ENCODE results near the gene GAB1. TPM values are rescaled to one million over a fixed set of nuclear protein-coding genes. Genes with fewer than 3 reads are reported as not detected.

GAB1 gene
- total RNA-seq, 1 experiment from 2014 or later = 3.8 TPM

GRCh38 chr4:143367863-143368262 lies 31.2 kb downstream of the GAB1 start:
- no peak overlapping the region for H3K4me2 ChIP-seq (ENCODE audit: low read length)
- no TSS peak for BruUV-seq (replicated peaks)
- H3K9me3 ChIP-seq (ENCODE audit: control insufficient read depth in 1 of 2, insufficient read depth in 1 of 2, low read depth in 1 of 2, low read length in 2 of 2) = no peaks in the 10 kb centered on the region
- intact Hi-C loops (cut with micrococcal nuclease) = no loop called here
- no peak overlapping the region for H3K9ac ChIP-seq (ENCODE audit: low read length)
- H3K4me3 ChIP-seq (replicated peaks in 1 of 2; ENCODE audit: low read depth in 1 of 2, low read length in 2 of 2) = no peak overlapping the region
- H3K27me3 ChIP-seq (ENCODE audit: insufficient read depth, low read length) = no peaks in the 10 kb centered on the region
- H4K20me1 ChIP-seq (ENCODE audit: insufficient read depth) = no peaks in the 10 kb centered on the region
- ChIA-PET POLR2A (no interaction called here), RAD21 (ENCODE audit: low non-redundant PET in 1 of 2, low total read pairs in 2 of 2, uncharacterized antibody in 2 of 2, unreplicated experiment in 2 of 2) (no interaction called here), CTCF (no interaction called here)
- H3K79me2 ChIP-seq (ENCODE audit: insufficient read depth, low read length) = no peaks in the 10 kb centered on the region
- H3K4me1 ChIP-seq (ENCODE audit: control insufficient read depth in 1 of 2, insufficient read depth in 2 of 2, low read length in 2 of 2) = no peaks in the 10 kb centered on the region
- DNase-seq (ENCODE audit: low read depth, low spot score) (no peak), ATAC-seq (no peak)
- H3K9me2 ChIP-seq (ENCODE audit: insufficient read depth) = no peaks in the 10 kb centered on the region
- H2AFZ ChIP-seq (ENCODE audit: low read depth, low read length, poor library complexity, severe bottlenecking) = no peak overlapping the region
- H3K27ac ChIP-seq (ENCODE audit: low read depth, low read length) = no peak overlapping the region
- no peaks in the 10 kb centered on the region for H3K36me3 ChIP-seq (ENCODE audit: control insufficient read depth in 1 of 2, insufficient read depth in 2 of 2, low read length in 2 of 2)
- TF ChIP-seq ZNF274 (IDR thresholded peaks at IDR 0.05; ENCODE audit: low read depth, low read length) = no peak
- no peak for TF ChIP-seq JUND (IDR thresholded peaks at IDR 0.05)
- TF ChIP-seq POLR2A (IDR thresholded peaks at IDR 0.05; ENCODE audit: borderline replicate concordance, extremely low read depth, insufficient read depth, insufficient read length) = no peak
- no peak for TF ChIP-seq CBX3 (IDR thresholded peaks at IDR 0.05; ENCODE audit: low read depth)
- no peak for TF ChIP-seq ELF1 (IDR thresholded peaks at IDR 0.05; ENCODE audit: borderline replicate concordance, low read depth)
- TF ChIP-seq ATF3 (IDR thresholded peaks at IDR 0.05) = no peak
- TF ChIP-seq ZFX (IDR thresholded peaks at IDR 0.05) = no peak
- no peak for TF ChIP-seq SIN3A (IDR thresholded peaks at IDR 0.05; ENCODE audit: low read depth)
- TF ChIP-seq EZH2phosphoT487 (IDR thresholded peaks at IDR 0.05; ENCODE audit: borderline replicate concordance) = no peak

- ATAC-seq = no peak
- Histone ChIP-seq H3K4me3 (replicated peaks in 1 of 2; ENCODE audit: low read depth in 1 of 2, low read length in 2 of 2) (no peak overlapping the region), H2AFZ (ENCODE audit: low read depth, low read length, poor library complexity, severe bottlenecking) (no peak overlapping the region), H3K27me3 (ENCODE audit: insufficient read depth, low read length) (no peaks in the 10 kb centered on the region), H3K9me2 (ENCODE audit: insufficient read depth) (no peaks in the 10 kb centered on the region), H3K27ac (ENCODE audit: low read depth, low read length) (no peak overlapping the region), H3K4me1 (ENCODE audit: control insufficient read depth in 1 of 2, insufficient read depth in 2 of 2, low read length in 2 of 2) (no peaks in the 10 kb centered on the region), H3K9me3 (ENCODE audit: control insufficient read depth in 1 of 2, insufficient read depth in 1 of 2, low read depth in 1 of 2, low read length in 2 of 2) (no peaks in the 10 kb centered on the region), H4K20me1 (ENCODE audit: insufficient read depth) (no peaks in the 10 kb centered on the region), H3K36me3 (ENCODE audit: control insufficient read depth in 1 of 2, insufficient read depth in 2 of 2, low read length in 2 of 2) (no peaks in the 10 kb centered on the region), H3K9ac (ENCODE audit: low read length) (no peak overlapping the region), H3K4me2 (ENCODE audit: low read length) (no peak overlapping the region), H3K79me2 (ENCODE audit: insufficient read depth, low read length) (no peaks in the 10 kb centered on the region)
- ChIA-PET CTCF (no interaction called here), POLR2A (no interaction called here), RAD21 (ENCODE audit: low non-redundant PET in 1 of 2, low total read pairs in 2 of 2, uncharacterized antibody in 2 of 2, unreplicated experiment in 2 of 2) (no interaction called here)
- no TSS peak for BruUV-seq (replicated peaks)
- no peak for DNase-seq (ENCODE audit: low read depth, low spot score)
- intact Hi-C loops (cut with micrococcal nuclease) = no loop called here
- TF ChIP-seq JUND (IDR thresholded peaks at IDR 0.05) (no peak), ELF1 (IDR thresholded peaks at IDR 0.05; ENCODE audit: borderline replicate concordance, low read depth) (no peak), ZNF274 (IDR thresholded peaks at IDR 0.05; ENCODE audit: low read depth, low read length) (no peak), CBX3 (IDR thresholded peaks at IDR 0.05; ENCODE audit: low read depth) (no peak), RAD21 (IDR thresholded peaks at IDR 0.05; ENCODE audit: low read depth) (no peak), REST (IDR thresholded peaks at IDR 0.05; ENCODE audit: low read depth) (no peak), CTCF (IDR thresholded peaks at IDR 0.05 in 2 of 3, conservative IDR thresholded peaks at IDR 0.05 in 1 of 3; ENCODE audit: borderline replicate concordance in 1 of 3, insufficient read depth in 1 of 3, low read depth in 2 of 3, low read length in 2 of 3) (no peak), SP1 (IDR thresholded peaks at IDR 0.05; ENCODE audit: low read depth) (no peak), ZBTB33 (IDR thresholded peaks at IDR 0.05; ENCODE audit: extremely low read depth, insufficient replicate concordance, low read length) (no peak)
Measured at GRCh38 chr4:143369552-143369951, 32.9 kb downstream of the GAB1 start.

All from HCT116 (cell line).